ENCODE measurements around the gene DCUN1D2. TPM values are rescaled to one million over a fixed set of nuclear protein-coding genes. Genes with fewer than 3 reads are reported as not detected.

DCUN1D2 gene
- total RNA-seq, 4 donors from 2014 or later = 13.6 to 32.5 (median 24.5) TPM

DNA sequence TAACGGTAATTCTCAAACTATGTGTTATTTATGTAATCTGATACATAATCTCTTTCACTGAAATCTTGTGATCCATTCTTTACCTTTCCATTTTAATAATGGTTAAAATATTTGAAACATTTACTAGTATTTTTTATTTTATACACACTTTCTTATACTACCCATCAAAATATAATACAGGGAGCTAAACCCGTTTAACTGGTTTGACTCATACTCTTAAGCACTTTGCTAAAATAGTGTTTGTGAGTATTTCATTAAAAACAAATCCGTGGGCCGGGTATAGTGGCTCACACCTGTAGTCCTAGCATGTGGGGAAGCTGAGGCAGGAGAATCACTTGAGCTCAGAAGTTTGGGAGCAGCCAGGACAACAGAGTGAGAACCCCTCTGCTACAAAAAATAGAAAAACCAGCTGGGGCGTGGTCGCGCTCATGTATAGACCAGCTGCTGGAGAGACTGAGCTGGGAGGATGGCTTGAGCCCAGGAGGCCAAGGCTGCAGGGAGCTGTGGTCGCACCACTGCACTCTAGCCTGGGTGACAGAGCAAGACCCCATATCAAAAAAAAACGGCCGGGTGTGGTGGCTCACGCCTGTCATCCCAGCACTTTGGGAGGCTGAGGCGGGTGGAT, 43.8 kb upstream of the DCUN1D2 start:
- no peaks in the 10 kb centered on the region for H3K9me3 ChIP-seq
- H3K4me1 ChIP-seq = peaks cover 7 to 15% (median 11%) of the 10 kb centered on the region in 4 donors
- peaks cover 12 to 75% (median 58%) of the 10 kb centered on the region in 4 donors for H3K36me3 ChIP-seq
- WGBS = 94% methylated on average over 12 of the region's 12 CpGs
- no peak for TF ChIP-seq POLR2A (IDR thresholded peaks at IDR 0.05; ENCODE audit: low read depth)
- TF ChIP-seq EP300 (IDR thresholded peaks at IDR 0.05) = no peak
- TF ChIP-seq POLR2AphosphoS5 (IDR thresholded peaks at IDR 0.05) = no peak
- TF ChIP-seq, protein P1, sequence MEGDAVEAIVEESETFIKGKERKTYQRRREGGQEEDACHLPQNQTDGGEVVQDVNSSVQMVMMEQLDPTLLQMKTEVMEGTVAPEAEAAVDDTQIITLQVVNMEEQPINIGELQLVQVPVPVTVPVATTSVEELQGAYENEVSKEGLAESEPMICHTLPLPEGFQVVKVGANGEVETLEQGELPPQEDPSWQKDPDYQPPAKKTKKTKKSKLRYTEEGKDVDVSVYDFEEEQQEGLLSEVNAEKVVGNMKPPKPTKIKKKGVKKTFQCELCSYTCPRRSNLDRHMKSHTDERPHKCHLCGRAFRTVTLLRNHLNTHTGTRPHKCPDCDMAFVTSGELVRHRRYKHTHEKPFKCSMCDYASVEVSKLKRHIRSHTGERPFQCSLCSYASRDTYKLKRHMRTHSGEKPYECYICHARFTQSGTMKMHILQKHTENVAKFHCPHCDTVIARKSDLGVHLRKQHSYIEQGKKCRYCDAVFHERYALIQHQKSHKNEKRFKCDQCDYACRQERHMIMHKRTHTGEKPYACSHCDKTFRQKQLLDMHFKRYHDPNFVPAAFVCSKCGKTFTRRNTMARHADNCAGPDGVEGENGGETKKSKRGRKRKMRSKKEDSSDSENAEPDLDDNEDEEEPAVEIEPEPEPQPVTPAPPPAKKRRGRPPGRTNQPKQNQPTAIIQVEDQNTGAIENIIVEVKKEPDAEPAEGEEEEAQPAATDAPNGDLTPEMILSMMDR (IDR thresholded peaks at IDR 0.05) = no peak
- intact Hi-C loops (cut with DNase I) = no loop called here
- no peak for DNase-seq (ENCODE audit: extremely low spot score)
- no peak overlapping the region for H3K4me3 ChIP-seq
- no peaks in the 10 kb centered on the region for H3K27me3 ChIP-seq
- H3K27ac ChIP-seq (replicated peaks in 1 of 4) = peak overlapping the region in 1 of 4 donors; percentile 65

DNA sequence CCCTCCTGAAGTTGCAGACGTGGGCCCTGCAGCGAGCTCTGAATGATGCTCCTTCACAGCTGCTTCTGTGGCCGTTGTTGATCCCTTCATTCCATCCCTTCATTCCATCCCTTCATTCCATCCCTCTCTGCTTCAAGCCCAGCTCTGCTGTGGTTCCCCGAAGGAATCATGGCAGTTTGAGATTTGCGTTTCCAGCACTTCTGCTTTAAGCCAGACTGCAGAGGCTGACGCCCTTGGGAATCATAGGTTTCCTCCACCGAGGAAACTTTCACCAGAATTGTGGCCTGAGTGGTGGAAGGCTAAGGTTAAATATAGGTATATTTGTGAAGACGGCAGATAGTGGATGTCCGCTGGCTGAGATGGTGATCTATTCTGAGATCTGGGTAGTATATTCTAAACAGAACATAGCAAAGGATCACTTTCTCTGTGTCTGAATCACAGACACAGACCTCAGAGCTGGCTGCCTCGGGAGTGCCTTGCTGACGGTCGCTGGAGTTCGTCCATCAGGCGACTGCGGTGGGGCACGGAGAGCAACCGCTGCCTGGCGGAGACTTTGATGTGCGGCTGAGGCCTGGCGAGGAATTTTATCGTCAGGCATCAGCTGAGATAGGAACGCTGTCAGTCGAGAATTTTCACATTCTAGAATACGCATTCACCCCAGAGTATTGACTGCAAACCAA, 42.8 kb upstream of the DCUN1D2 start:
- peak overlapping the region; percentile 25 to 66 (median 52) for H3K27ac ChIP-seq (replicated peaks in 1 of 4)
- TF ChIP-seq POLR2A (IDR thresholded peaks at IDR 0.05; ENCODE audit: low read depth) = no peak
- TF ChIP-seq, protein P1 (IDR thresholded peaks at IDR 0.05) = no peak
- TF ChIP-seq POLR2AphosphoS5 (IDR thresholded peaks at IDR 0.05) = no peak
- TF ChIP-seq EP300 (IDR thresholded peaks at IDR 0.05) = no peak
- no peaks in the 10 kb centered on the region for H3K27me3 ChIP-seq
- no peak for DNase-seq (ENCODE audit: extremely low spot score)
- no peaks in the 10 kb centered on the region for H3K9me3 ChIP-seq
- no peak overlapping the region for H3K4me3 ChIP-seq
- peaks cover 7 to 15% (median 11%) of the 10 kb centered on the region in 4 donors for H3K4me1 ChIP-seq
- 68% methylated on average over 24 of the region's 24 CpGs for WGBS
- H3K36me3 ChIP-seq = peaks cover 12 to 75% (median 62%) of the 10 kb centered on the region in 4 donors
- intact Hi-C loops (cut with DNase I) = no loop called here

DNA sequence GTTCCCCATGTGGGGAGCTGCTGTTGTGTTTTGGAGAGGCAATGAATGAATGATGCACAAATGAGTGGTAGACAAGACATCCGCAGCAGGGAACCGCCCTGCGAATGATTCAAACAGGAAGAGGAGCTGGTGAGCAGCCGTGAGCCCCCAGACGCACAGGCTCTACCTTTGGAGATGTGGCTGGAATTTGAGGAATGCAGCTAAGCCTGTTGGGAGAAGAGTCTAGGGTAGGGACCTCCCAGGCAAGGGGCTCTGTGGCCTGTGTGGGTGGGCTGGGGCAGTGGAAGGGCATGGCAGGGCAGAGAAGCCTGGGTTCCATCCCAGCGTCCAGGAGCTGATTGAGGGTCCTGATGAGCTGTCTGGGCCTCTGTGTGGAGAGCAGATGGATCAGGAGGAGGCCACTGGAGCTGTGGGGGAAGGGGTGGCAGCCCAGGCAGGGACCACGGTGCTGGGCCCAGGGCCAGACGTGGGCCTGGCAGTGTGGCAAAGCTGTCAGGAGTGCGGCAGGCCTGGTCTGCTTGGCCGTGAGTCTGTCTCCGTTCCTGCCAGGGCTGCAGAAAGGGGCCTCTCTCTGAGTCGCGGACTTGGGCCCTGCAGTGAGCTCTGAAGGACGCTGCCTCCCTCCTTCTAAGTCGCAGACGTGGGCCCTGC, 41.8 kb upstream of the DCUN1D2 start:
- no peak for DNase-seq (ENCODE audit: extremely low spot score)
- intact Hi-C loops (cut with DNase I) = no loop called here
- 70% methylated on average over 14 of the region's 16 CpGs for WGBS

GRCh38 chr13:113531041-113531873, 40.7 kb upstream of the DCUN1D2 start:
- intact Hi-C loops (cut with DNase I) = no loop called here
- WGBS = 94% methylated on average over 15 of the region's 49 CpGs
- Histone ChIP-seq H3K4me1 (peaks cover 7 to 15% (median 12%) of the 10 kb centered on the region in 4 donors), H3K27me3 (no peaks in the 10 kb centered on the region), H3K9me3 (no peaks in the 10 kb centered on the region), H3K27ac (replicated peaks in 1 of 4) (no peak overlapping the region), H3K4me3 (no peak overlapping the region), H3K36me3 (peaks cover 19 to 72% (median 66%) of the 10 kb centered on the region in 4 donors)
- TF ChIP-seq, protein P1 (IDR thresholded peaks at IDR 0.05) = no peak
- TF ChIP-seq EP300 (IDR thresholded peaks at IDR 0.05) = no peak
- TF ChIP-seq POLR2A (IDR thresholded peaks at IDR 0.05; ENCODE audit: low read depth) = no peak
- TF ChIP-seq POLR2AphosphoS5 (IDR thresholded peaks at IDR 0.05) = no peak
- no peak for DNase-seq (ENCODE audit: extremely low spot score)

More for the DNA sequence above, 41.8 kb upstream of the DCUN1D2 start:
- Histone ChIP-seq H3K9me3 (no peaks in the 10 kb centered on the region), H3K36me3 (peaks cover 12 to 72% (median 64%) of the 10 kb centered on the region in 4 donors), H3K4me3 (no peak overlapping the region), H3K27me3 (no peaks in the 10 kb centered on the region), H3K4me1 (peaks cover 7 to 15% (median 12%) of the 10 kb centered on the region in 4 donors), H3K27ac (replicated peaks in 1 of 4) (peak overlapping the region in 1 of 4 donors; percentile 46)
- TF ChIP-seq POLR2AphosphoS5 (IDR thresholded peaks at IDR 0.05) = no peak

Measured in esophagus muscularis mucosa (tissue), 4 donors.